Measurements from ENCODE around the gene ABCA1.

Gene ABCA1

DNA sequence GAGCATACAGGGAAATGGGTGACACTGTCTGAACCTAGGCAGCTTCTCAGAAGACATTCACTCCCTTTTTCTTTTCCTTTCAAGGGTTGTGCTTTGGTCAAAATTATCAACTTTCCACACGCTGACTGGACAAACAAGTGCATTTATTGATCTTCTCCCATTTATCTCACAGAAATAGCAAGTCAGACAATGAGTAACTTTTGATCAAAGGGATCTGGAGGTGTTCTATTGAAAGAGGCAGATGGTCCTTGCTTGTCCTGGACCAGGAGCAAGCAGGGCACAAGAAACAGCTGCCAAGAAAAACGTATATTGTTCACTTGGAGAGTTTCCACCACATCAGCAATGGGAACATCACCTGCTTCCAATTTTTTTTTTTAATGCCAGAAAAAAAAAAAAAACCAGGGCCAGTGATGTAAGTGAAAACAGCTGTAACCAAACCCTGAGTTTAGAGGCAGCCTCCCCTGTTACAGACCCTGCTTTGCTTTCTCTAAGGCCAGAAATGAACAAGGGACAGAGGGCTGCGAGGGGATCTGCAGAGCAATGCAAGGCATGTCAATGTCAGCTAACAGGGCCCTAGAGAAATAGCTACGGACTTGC, 84.2 kb downstream of the ABCA1 start:
- DNase-seq (ENCODE audit: low read depth), result no peak

DNA sequence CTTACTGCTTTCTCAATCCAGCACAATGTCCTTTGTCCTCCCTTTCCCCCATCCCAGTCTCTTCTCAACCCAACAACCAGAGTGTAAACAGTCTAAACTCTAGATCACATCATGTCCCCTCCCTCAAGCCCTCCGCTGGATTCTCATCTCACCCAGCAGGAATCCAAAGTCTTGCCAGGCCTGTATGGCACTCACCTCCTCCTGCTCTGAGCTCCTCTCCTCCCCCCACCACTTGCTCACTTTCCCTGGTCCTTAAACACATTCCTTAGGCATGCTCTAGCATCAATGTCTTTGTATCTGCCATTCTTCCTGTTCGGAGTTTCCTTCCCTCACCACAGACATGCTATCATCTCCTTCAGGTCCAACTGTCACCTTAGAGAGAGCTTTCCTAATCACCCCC, 85.3 kb downstream of the ABCA1 start:
- no peak for DNase-seq (ENCODE audit: low read depth)

DNA sequence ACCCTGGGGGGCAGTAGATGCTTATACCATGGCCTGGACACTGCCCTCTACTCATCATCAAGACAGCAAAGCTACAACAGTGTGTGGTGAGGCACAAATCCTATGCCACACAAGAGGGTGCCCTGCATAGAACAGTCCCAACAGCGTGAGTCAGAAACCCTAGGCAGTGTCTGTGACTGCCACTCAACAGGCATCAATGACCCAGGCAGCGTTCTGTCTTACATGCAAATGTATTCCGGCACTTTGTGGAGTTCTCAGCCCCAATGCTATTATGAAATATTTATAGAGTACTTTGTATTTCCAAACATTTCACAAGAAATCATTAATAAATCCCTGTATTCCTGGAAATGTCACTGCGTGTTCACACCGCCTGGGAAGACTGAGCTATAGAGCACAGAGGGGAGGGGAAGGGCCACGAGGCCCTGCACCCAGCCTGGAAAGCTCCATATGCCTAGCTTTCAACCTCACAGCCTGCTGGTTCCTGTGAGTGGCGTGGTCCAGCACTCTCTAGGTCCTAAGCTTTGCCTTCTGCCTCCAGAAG, 86.3 kb downstream of the ABCA1 start:
- no peak for DNase-seq (ENCODE audit: low read depth)

DNA sequence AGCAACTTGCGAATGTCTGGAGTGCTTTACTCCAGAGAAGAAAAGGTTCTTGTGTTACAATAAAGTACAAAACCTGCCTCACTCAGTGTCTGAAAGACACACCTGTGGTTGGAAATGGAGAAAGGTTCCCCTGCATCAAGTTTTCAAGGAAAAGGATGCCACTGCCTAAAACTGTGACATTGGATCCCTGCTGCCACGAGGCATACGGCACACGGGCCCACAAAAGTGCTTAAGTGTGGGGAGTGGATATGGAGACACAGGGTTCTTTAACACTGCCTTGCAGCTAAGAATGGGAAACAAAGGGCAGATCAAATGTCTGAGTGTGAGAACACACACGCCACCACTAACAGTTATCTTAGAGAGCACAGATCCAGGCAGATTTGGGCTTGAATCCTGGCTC, 89.0 kb downstream of the ABCA1 start:
- DNase-seq (ENCODE audit: low read depth), result no peak

DNA sequence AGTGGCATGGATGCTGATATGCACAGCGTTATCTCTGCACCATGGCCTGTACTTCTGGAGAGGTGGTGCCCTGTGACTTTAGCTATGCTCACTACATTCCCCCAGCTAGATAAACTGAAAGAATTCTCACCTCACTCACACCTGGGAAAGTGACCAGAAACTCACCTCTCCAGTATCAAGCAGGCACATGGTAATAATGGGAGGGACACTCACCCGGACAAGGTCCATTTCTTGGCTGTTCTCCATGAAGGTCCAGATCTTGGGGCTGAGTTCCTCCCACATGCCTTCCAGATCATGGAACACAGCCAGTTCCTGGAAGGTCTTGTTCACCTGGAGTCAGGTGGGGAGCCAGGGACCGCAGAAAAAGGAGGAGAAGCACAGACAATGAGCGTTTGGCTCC, 91.2 kb downstream of the ABCA1 start:
- DNase-seq (ENCODE audit: low read depth), result no peak

DNA sequence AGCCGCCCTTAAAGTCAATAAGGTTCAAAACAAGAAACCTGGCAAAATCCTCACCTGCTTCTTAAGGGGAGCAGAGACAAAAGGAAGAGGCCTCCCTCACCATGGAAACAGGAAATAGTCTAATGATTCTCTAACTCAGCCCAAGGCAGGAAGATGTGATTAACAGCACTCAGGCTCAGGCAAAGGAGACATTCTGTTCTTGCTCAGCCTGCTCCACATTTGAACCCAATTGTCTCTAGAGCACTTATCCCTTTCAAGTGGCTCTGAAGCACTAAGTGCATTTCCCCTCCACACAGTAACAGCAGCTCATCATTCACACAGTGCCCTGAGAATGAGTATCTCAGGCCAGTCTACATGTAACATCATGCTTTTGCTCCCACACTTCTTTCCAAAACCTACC, 91.7 kb downstream of the ABCA1 start:
- DNase-seq (ENCODE audit: low read depth), result no peak

DNA sequence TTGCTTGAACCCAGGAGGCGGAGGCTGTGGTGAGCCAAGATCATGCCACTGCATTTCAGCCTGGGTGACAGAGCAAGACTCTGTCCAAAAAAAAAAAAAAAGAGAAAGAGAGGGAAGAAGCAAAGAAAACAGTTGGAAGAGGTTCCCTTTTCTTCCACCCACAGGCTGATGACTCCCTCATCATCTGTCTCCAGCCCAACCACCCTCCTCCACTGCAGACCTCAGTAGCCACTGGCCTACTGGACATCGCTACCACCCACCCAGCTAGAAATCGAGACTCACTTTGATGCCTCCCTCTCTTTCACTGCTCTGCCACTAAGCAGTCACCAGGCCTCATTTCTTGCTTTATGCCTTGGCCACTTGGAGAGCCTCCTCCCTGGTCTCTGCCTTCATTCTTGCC, 92.8 kb downstream of the ABCA1 start:
- no peak for DNase-seq (ENCODE audit: low read depth)

DNA sequence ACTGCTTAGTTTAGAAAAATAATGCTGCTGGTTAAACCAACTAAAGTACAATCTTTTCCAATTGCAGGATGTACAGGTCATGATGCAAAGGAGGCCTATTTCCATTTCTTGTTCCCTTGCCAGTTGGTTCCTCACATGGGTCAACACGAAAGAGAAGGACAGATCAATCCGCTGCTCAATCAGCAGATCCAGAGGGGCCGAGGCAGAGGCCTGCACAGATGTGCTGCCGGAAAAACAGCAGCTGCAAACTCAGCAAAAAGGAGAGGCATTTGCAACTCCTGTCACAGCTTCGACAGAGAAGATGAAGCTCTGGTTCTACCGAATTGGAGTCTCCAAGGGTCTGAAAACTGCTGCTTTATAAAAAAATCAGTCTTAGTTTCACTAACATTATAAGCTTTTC, 94.3 kb downstream of the ABCA1 start:
- DNase-seq (ENCODE audit: low read depth), result no peak

DNA sequence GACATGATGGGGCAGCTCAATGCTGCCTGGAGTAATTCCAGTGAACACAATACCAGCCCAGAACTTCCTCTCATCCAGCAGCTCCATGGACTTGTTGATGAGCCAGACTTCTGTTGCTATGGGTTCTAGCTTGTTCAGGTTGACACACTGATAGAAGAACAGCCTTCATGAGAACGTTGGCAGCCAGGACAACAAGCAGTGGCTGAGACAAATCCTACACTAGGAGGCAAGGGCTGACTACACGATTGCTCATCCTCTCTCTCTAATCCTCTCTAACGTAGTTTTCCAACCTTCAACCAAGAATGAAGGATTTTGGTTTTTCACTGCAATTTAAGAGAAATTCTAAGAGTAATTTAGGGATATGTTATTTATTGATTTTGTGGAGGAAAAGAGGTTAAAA, 96.3 kb downstream of the ABCA1 start:
- no peak for DNase-seq (ENCODE audit: low read depth)

DNA sequence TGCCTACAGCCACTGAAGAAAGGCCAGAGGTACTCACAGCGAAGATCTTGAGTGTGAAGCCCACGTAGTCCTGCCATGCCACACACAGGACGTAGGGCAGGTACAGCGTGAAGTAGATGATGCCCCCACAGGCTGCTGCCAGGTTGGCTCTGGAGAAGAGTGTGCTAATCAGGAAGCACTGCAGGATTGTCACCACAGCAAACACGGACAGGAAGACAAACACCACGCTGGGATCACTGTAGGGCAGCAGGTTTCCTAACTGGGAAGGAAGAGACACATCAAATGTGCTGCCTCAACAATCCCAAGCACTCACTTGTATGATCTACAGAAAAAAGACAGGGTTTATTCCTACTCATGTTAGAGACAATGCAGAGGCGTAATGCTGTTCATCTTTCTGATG, 101.0 kb downstream of the ABCA1 start:
- DNase-seq (ENCODE audit: low read depth), result no peak

DNA sequence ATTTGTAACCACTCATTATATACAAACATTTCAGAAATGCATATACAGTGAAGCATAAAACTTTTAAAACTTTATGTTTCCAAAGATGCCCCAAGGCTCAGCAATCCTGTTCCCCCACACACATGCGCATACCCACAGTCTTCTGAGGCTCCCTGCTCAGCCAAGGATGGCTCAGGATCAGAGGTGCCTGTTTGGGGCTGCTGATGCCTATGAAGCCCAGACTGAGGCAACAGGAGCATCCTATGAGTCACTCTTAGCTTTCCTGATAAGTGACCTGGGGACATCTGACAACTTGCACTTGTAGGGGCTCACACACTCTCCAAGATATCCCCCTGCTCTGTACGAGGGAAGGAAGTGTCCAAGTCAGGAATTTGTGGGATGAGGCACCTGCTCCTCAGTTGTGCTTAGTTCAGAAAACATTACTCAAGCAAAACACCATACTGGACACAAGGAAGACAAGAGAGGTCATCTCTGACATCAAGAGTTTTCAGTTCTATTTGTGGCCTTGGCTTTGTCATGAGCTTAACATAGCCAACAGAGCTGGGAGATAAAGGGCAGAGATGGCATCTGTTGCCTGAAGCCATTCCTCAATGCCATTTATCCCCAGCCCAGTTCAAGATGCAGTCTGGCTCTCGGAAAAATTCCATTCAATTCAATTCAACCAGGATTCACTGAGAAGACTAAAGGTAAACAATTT, 101.7 kb downstream of the ABCA1 start:
- DNase-seq (ENCODE audit: low read depth), result no peak

DNA sequence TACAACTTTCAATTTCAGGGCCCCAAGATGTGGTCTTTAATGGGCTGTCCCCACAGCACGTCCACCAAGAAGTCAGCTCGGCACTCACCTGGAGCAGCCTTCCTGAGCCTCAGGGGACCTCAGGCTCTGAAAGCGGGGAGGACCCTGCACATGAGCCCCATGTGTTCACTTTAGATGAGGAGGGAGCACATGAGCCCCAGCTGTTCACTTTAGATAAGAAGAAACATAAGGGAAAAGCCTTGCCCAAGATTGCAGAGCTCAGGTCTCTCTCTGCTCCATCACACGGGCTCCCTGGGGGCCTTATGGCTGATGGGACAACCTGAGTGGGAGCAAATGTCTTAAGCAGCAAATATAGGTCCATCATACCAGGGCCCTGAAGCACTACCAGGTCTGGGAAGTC, 107.6 kb downstream of the ABCA1 start:
- no peak for DNase-seq (ENCODE audit: low read depth)

DNA sequence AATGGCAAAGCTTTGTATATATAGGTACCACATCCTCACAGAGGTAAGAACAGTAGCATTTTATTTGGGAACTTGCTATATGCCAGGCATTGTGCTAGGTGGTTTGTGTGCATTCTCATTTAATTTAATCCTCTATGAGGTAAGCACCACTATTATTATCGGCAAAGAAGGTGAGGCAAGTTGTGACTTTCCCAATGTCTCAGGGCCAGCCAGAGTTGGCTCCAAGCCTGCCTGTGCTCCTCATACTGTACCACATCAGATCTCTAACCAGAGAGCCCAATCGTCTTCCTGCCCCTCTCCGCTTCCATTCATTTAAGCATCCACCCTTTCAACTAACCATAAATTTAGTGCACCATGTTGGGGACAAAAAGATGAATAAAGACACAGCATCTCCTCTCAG, 108.9 kb downstream of the ABCA1 start:
- DNase-seq (ENCODE audit: low read depth), result no peak

DNA sequence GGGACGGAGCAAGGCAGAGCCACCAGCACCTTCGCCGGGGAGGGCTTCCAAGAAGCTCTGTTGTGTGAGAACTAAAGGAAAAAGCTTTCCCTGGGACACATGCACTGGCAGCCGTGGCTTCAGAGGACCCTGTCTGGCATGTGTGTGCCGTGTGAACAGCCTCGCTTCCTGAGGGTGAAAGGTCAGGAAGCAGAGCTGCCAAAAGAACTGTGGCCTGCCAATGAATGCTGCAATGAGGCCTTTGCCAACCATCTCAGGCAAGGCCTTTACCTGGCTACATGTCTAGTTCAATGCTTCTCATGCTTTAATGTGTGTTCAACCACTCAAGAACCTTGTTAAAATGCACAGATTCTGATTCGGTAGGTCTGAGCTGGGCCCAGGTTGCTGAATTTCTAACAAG, 110.5 kb downstream of the ABCA1 start:
- DNase-seq (ENCODE audit: low read depth), result no peak

DNA sequence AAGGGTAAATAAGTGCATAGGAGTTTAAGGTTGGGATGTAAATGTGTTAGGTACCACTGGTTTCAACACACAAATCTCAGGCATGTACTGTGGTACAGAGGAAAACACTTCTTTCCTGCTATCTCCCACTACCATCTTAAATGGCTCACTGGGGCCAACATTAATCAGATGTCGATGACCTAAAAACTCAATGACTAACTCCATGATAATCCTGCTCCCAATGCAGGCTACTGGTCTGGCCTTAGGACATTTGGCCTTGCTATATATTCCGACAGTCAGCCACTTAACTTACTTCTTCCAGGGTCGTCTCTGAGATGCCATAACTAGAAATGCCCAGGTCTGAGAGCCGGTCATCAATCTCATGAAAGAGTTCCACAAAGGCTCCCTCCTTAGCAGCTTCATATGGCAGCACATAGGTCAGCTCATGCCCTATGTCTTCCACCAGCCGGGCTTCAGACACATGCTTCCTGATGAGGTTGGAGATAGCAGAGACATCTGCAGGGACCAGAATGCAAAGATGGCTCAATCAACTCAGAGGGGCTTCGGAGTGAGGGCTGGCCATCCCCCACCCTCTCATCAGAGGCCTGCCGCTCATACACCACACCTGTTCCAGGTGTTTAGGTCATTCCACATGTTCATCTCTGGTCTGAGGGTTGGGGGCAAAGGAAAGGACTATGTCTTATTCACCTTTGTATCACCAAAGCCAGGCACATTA, 111.9 kb downstream of the ABCA1 start:
- DNase-seq (ENCODE audit: low read depth), result no peak

DNA sequence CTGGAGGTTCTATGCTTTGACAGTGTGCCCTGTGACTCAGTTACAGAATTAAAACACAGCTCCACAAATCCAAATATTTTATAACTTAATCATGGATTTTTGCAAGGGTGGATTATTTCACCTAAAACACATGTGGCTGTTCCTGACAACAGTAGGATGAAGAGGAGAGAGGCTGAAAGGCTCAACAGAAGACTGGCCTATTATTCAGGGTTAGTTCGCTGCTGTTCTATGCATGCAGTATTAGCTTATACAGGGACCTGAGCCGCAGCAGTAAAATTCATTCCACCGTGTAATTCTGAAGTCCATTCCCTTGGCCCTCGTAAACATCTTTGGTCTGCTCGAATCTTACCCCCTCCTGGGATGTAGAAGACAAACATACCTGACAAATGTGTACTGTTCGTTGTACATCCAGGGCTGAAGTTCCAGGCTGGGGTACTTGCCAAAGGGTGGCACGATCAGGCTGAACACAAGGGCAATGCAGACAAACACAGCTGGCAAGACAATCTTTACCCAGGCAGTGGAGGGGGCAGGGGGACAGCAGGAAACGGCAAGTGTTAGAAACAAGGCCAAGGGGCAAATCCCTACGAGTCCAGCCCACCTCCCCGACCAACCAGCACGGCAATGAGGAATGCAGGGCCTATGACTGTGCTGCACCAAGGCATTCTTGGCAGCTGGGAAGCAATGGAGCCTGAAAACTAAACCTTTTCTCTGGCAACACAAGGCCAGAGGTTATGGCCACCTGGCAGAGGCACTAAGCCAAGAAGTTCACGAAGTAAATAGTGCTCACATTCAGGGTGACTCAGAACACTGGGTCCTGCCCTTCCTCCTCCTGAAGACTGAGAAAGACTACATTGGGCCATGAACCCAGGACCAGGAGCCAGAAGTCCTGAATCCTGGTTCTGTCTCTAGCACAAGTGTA, 117.3 kb downstream of the ABCA1 start:
- DNase-seq (ENCODE audit: low read depth), result no peak

DNA sequence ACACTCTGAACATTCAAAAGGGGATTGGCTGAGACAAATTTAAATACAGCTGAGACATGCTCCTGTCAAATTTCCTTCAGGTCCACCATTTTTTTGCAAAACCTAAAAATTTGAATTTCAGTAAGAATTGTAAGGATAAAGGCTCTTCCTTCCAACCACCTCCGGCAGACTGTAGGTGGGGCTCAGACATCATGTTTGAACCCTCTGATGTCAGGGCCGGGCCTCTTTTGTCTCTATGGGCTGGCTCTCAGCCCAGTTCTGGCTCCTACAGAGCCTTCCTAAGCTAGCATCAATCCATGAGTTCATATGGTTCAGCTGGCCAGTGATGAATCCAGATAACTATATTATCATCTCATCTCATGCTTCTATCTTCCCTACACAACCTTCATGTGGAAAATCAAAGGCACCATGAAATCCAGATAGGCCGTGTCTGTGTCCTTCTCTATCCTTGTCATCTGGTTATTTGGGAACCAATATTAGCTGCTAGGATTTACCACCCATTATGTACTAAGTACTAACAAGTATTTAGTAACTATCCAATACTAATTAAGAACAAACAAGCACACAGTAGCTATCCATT, 119.8 kb downstream of the ABCA1 start:
- no peak for DNase-seq (ENCODE audit: low read depth)

DNA sequence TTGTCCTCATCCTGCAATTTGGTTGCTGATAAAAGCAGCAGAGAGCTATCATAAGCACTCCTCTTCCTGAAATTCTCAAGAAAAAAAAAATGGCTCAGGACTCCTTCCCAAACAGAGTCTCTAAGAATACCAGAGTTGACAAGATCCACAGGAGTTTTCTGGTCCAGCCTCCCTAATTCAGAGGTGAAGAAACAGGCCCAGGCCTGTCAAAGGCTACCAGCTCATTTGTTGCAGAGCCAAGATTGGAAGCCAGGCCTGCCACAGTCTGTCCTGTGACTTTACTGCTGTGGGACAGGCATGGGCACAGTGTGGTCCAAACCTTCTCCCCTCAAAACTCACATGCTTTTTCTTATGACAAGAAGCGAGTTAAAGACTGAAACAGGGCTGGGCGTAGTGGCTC, 122.5 kb downstream of the ABCA1 start:
- no peak for DNase-seq (ENCODE audit: low read depth)

DNA sequence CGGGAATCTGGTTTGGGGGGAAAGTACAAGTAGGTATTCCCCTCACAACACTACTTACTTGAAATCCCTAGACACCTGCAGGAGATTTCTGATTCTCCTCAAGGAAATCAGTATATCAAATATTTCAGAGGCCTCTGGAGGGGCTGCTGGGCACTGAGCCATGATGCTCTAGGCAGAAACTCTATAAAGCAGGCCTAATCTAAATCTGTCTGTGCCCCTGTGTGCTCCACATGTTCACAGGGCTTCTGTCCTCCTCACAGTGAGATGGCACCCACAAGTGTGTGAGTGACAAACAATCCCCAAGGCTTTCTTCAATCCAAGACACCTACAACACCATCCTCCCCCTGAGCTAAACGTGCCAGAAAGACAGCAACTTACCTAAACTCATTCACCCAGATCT, 125.0 kb downstream of the ABCA1 start:
- no peak for DNase-seq (ENCODE audit: low read depth)

DNA sequence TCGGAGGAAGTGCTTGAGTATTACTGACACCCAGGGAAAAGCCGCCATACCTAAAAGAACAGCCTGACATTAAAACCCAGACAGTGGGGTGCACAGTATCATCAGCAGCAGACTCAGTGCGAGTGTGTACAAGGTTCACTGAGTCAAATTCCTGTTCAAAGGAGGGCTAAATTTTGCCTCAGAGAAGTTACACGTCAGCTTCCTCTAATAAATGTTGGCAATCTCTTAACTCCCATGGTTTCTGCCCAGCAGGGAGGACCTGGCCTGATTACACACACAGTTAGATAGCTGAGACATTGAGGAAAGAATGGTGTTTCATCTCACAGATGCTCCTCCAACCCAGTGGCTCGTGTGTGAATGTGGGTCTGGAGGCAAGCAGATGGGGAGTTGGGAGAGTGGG, 125.8 kb downstream of the ABCA1 start:
- no peak for DNase-seq (ENCODE audit: low read depth)

DNA sequence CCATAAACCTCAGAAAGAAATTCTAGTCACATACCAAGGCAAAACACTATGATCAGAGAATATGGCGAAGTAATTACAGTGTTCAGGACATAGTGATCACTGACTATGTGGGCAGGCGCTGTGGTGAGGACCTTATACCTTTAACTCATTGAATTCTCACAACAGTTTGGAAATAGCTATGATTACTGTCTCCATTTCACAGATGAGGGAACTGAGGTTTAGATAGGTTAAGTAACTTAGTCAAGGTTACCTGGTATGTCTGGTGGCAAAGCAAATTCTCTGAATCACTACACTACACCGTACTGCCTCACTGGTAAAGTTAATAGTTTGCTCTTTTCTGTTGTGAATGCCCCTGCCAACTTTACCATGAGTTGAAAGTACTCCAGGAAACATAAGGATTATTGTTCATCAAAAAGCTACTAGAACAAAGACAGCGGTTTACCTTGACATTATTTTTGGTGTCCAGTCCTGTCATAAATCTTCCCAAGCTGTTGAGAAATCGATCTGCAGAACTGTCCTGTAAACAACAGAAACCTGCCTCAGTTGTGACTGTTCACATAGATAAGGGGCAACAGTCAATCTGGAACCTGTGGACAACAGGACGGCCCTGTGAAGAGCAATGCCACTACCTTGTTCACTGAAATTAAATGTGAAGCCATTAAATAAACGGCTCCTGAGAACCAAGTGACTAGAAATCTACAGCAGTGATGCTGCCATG, 127.7 kb downstream of the ABCA1 start:
- no peak for DNase-seq (ENCODE audit: low read depth)

All from T-helper 22 cell (primary cell).